Choroid plexus epithelial cell (primary cell): ENCODE measurements around the gene SMIM44.
A peak's percentile ranks its signal among the peaks of the same experiment; 100 is the strongest.

Source experiments
- DNase-seq: peaks from one replicate; pipeline ENCODE4 v3.0.0-alpha.2; 2010; ENCODE audit warnings: low read depth
- H3K4me3 ChIP-seq: 2 replicates; pipeline ENCODE4 v1.5.1; 2011; ENCODE audit warnings: low read depth, mild to moderate bottlenecking, control low read depth, low read length, moderate library complexity
- CTCF ChIP-seq: conservative IDR thresholded peaks from 2 replicates; pipeline ENCODE4 v1.5.1; 2011; ENCODE audit warnings: low read depth, mild to moderate bottlenecking, control low read depth, inconsistent platforms, low read length, moderate library complexity

The SMIM44 gene

GRCh38 chr19:3528080-3528479 is 44.8 kb upstream of the SMIM44 start:
- no peak for TF ChIP-seq CTCF
- H3K4me3 ChIP-seq: no peak overlapping the region
- DNase-seq: no peak

- TF ChIP-seq CTCF: no peak
- no peak overlapping the region for H3K4me3 ChIP-seq
- DNase-seq: no peak
These were observed 44.1 kb upstream of the SMIM44 start for GRCh38 chr19:3527238-3527910.

- peak; percentile 21 for TF ChIP-seq CTCF
- no peak for DNase-seq
- no peak overlapping the region for H3K4me3 ChIP-seq
These were observed 43.4 kb upstream of the SMIM44 start for GRCh38 chr19:3526507-3527237.

- no peak for DNase-seq
- no peak overlapping the region for H3K4me3 ChIP-seq
- no peak for TF ChIP-seq CTCF
These were observed 41.7 kb upstream of the SMIM44 start for GRCh38 chr19:3524904-3525451.

- no peak for TF ChIP-seq CTCF
- H3K4me3 ChIP-seq: no peak overlapping the region
- DNase-seq: no peak
These were observed 41.0 kb upstream of the SMIM44 start for GRCh38 chr19:3524078-3524842.

GRCh38 chr19:3523361-3524077 is 40.3 kb upstream of the SMIM44 start:
- no peak for DNase-seq
- no peak overlapping the region for H3K4me3 ChIP-seq
- no peak for TF ChIP-seq CTCF
